ENCODE results near the gene SRSF10.

GRCh38 chr1:23995431-23995837 is 15.3 kb upstream of the SRSF10 start:
- TF ChIP-seq YY1 (tag by site-specific recombination; IDR thresholded peaks at IDR 0.05) (no peak), ZNF830 (tag by site-specific recombination; IDR thresholded peaks at IDR 0.05; ENCODE audit: low read depth) (no peak), CTCF (tag by site-specific recombination; IDR thresholded peaks at IDR 0.05) (no peak)
